Left ventricle myocardium superior (tissue), 1 donor: Measurements from ENCODE around the gene ASB18. TPM values are rescaled to one million over a fixed set of nuclear protein-coding genes. Genes with fewer than 3 reads are reported as not detected.
A peak's percentile ranks its signal among the peaks of the same experiment; 100 is the strongest.

Source experiments
- ATAC-seq: fragments of 200-7000 bp; cut with Tn5 transposase; one replicate; pipeline ENCODE4 v1.9.1; 2020; ENCODE audit warnings: mild to moderate bottlenecking, moderate library complexity
- DNase-seq: peaks from one replicate; pipeline ENCODE4 v3.0.0-alpha.2; 2020
- intact Hi-C: fragments of 100-400 bp; cut with micrococcal nuclease; formaldehyde crosslinking; loops from one replicate; pipeline ENCODE4 v1.11.0; 2022
- total RNA-seq: library from RNA; stranded (reverse); fragmentation: NEBNext Ultra II Directional; extraction: Animal tissue kit (Norgen Biotek cat#: 25700); gene quantifications from one replicate; pipeline ENCODE4 v1.2.1, GENCODE V29; 2021
- donor health status: DM: no; HTN: yes; CAD: no; lungs with severe emphysema.

Gene ASB18
- total RNA-seq, 1 donor from 2014 or later, result 3.8 TPM

- ATAC-seq, result no peak
- DNase-seq, result no peak
These were observed 49.0 kb downstream of the ASB18 start for GRCh38 chr2:236215196-236215595.

DNA sequence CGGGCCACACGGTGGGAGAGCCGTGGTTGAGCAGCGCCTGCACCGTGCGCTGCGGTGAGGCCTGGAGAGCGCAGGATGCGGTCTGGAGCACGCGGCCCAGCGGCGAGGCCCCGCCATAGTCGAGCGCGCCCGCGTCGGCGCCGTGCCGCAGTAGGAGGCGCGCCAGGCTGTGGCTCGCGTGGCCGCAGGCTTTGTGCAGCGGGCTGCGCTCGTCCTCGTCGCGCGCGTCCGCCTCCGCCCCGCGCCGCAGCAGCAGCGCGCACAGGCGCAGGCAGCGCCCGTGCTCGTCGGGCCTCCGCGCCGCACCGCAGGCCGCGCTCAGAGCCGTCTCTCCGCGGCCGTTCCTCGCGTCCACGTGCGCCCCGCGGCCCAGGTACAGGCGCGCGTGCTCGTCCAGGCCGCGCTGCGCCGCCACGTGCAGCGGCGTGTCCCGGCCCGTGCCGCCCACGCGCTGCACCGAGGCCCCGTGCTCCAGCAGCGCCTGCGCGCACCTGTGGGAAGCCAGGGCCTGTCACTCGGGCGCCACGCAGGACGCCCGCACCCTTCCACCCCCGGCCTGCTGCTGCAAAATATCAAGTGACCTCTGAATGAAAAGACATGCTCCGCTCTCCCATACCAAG is 49.7 kb downstream of the ASB18 start:
- intact Hi-C loops, result no loop called here
- DNase-seq (no peak), ATAC-seq (no peak)

More at GRCh38 chr2:236215196-236215595, 49.0 kb downstream of the ASB18 start:
- intact Hi-C loops, result no loop called here

DNA sequence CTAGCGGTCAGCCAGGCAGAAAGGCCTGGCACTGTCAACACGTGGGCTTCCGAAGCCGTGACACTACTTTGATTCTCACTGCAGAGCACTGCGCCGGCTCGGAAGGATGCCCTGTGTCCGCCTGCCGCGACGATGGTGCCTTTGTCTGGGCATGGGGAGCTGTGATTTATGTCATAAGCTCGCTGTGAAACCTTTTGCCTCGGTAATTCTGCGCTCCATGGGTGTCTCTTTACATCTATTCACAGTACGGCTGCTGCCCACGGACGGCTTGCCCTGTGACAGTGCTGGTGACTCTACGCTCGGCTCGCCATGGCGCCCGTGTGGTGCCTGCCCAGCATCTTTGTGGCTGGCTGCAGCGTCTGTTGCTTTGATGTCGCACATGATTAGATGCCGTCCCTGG is 52.9 kb downstream of the ASB18 start:
- intact Hi-C loops, result no loop called here
- DNase-seq (no peak), ATAC-seq (no peak)

DNA sequence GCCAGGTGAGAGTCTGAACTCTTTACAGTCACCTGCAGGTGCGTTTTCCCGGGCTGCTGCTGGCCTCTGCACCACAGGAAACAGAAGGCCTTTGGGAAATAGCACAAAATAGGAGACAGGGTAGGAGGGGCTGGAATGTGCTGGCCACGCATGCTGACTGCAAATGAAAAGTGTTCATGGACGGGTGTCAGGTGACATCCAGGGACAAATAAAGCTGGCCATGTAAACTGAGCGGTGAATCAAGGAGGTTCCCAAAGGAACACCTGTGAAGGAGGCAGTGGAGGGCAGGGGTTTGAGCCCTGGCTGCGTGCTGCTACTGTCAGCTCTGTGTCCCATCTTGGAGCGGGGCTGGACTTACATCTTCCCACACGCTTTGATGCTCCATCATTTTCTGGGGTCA is 53.7 kb downstream of the ASB18 start:
- DNase-seq (no peak), ATAC-seq (no peak)
- intact Hi-C loops, result no loop called here

DNA sequence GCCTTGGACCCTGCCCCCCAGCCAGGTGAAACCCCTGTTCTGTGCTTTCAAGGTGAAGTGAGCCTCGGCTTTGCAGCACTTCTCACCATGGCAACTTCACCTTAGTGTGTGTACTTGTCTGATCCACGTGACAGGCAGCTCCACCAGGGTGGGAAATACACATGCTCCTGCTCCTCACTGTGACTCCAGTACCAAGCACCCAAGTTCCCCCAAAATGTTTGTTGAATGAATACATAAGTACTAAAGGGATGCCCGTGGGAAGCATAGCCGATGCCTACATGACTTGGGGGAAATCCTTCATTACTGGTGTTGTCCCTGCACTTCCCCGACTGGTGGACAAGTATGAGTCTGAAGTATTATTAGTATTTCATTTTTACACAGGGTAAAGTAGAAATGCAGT is 54.2 kb downstream of the ASB18 start:
- DNase-seq (no peak), ATAC-seq (no peak)
- intact Hi-C loops, result no loop called here

DNA sequence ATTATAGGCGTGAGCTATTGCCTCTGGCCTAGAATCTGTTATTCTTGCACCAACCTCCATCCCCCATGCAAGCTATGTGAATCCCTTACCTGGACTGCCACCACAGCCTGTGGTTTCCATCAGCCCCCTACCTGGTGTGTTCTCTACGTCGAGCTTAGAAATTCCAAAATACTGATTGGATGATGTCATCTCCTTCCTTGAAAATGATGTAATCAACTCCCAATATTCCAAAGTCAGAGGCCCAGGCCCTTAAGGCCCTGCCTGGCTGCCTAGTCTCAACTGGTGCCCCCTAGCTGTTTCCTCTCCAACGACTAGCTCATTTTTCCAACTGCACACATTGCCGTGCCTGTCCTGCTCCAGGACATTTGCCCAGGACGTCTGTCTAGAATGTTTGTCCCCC is 54.7 kb downstream of the ASB18 start:
- ATAC-seq (no peak), DNase-seq (no peak)
- intact Hi-C loops, result no loop called here

- no peak for DNase-seq
- no peak for ATAC-seq
- intact Hi-C loops, result no loop called here
These were observed 55.9 kb downstream of the ASB18 start for GRCh38 chr2:236208019-236208926.

DNA sequence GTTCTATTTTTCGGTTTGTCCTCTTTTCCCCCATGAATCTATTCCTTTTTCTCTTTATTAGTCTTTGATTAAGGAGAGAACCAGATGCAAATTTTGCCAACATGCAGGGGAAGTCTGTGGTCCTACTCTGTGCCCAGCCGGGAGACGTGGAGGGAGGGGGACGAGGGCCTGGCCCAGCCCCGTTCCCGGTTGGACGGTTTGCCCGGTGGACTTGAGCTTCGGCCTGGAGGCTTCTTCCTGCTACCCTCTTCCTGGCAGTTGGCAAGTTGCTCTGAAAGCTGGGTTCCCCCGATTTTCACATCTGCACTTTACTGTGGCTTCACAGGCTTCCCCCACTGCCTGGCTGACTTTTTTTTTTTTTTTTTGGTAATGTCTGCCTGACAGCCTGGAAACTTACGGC is 56.7 kb downstream of the ASB18 start:
- ATAC-seq, result no peak
- no peak for DNase-seq
- intact Hi-C loops, result no loop called here

DNA sequence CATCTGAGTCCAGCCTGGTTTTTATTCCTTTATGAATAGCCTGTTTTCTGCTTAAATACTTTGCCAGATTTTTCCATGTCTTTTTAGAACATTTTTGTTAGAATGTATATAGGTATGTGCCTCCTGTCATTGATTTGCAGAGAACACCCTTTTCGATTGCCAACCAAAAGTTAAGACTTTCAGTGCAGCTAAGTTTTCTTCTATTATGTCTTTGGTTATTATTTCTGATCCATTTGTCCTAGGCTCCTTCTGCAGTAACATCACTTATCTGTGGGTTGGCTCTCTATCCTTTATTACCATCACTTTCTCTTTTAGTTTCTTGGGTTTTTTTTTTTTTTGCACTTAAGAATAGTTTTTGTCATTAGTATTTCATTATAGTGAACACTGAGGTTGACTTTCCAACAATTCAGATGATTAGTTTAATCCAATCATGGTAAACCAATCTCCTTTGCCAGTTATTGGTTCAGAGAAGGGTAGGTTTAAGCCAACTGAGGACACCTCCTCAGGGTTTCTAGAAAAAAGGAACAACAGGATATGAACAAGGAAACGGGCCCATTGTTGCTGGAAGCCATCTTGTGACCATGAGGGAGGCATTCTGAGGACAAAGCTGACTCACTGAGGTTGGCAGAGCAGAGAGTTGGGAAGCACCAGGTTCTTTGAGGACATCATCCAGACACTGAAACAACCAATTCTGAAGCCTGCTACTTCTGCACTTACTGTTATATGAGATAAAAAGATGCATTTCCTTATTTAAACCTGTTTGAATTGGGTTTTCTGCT is 58.1 kb downstream of the ASB18 start:
- intact Hi-C loops, result no loop called here
- DNase-seq, result no peak
- ATAC-seq, result no peak

DNA sequence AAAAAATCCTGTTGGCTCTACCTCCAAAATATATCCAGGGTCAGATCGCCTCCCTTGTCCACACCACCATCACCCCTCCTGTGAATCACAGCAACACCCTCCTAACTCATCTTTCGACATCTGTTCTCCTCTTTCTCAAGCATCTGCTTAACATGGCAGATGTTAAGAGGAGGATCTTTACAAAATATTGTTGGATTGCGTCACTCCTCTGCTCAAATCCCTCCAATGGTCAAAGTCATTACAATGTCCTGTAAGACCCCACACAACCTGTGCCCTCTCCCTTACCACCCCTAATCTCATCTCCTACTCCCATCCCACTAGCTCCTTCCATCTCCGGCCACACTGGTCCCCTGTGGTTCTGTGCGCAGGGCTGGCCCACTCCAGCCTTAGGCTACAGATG is 59.3 kb downstream of the ASB18 start:
- intact Hi-C loops, result no loop called here
- DNase-seq, result no peak
- no peak for ATAC-seq

- intact Hi-C loops, result no loop called here
- ATAC-seq (no peak), DNase-seq (no peak)
These were observed 63.8 kb downstream of the ASB18 start for GRCh38 chr2:236200378-236200777.

GRCh38 chr2:236196366-236196765 is 67.8 kb downstream of the ASB18 start:
- intact Hi-C loops, result no loop called here
- DNase-seq (no peak), ATAC-seq (no peak)

- intact Hi-C loops, result no loop called here
- no peak for ATAC-seq
- no peak for DNase-seq
These were observed 68.5 kb downstream of the ASB18 start for GRCh38 chr2:236195726-236196125.

DNA sequence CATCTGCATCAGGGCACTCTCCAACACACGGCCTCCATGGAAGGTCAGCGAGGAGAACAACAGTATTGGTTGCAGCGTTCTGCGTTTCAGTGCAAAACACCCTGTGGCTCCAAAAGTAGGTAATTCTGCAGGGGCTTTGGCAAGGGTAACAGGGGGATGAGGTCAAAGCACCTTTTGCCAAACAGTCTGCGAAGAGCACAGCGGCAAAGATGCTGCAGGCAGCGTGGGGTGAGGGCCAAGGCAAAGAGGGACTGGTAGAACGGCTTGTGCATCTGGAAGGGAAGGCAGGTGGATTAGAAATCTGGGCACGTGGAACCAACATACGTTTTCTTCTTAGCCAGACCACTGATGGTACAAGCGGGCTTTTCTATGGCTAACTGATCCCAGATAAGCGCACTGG is 69.4 kb downstream of the ASB18 start:
- ATAC-seq, result no peak
- intact Hi-C loops, result no loop called here

GRCh38 chr2:236193026-236193425 is 71.2 kb downstream of the ASB18 start:
- peak; percentile 61 for ATAC-seq
- intact Hi-C loops, result no loop called here
- no peak for DNase-seq

More for the DNA sequence above, 69.4 kb downstream of the ASB18 start:
- no peak for DNase-seq

- ATAC-seq (no peak), DNase-seq (no peak)
- intact Hi-C loops, result no loop called here
These were observed 73.5 kb downstream of the ASB18 start for GRCh38 chr2:236190674-236191073.

- intact Hi-C loops, result no loop called here
- ATAC-seq, result no peak
These were observed 79.5 kb downstream of the ASB18 start for GRCh38 chr2:236184701-236185100.

DNA sequence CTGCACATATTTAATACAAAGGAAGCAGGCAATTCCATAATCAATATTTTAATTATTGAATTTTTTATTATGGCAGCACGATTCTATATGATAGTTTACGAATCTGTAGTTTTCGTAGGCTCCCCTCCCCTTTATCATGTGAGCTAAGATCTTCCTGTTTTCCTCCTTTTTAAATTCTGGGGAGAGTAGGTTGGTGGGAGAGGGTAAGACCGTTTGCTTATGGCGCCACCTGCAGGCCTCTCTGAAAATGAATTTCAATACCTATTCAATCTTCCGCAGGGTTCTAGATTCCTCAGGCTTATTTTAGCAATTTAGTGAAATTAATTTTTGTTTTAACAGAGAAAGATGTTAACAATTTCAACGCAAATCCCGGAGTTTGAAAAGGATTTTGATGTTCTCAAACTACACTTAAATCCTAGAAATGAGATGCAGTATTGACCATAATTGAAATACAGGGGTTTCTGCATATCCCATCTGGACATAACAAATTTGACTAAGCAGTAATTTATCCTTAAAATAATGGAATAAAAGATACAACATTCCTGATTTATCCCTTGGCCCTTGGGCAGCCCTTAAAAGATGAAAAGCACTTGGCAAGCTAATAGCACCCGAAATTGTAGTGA is 83.3 kb downstream of the ASB18 start:
- no peak for DNase-seq
- intact Hi-C loops, result no loop called here
- ATAC-seq, result peak; percentile 43

More at GRCh38 chr2:236184701-236185100, 79.5 kb downstream of the ASB18 start:
- no peak for DNase-seq

GRCh38 chr2:236180076-236180816 is 84.0 kb downstream of the ASB18 start:
- ATAC-seq, result no peak
- intact Hi-C loops, result no loop called here
- DNase-seq, result no peak
